PC-3 (cell line): ENCODE results near the gene ATP10A. TPM values are rescaled to one million over a fixed set of nuclear protein-coding genes. Genes with fewer than 3 reads are reported as not detected.

ENCODE experiments used
- ATAC-seq: fragments of 200-7000 bp; cut with Tn5 transposase; 2 replicates; pipeline ENCODE4 v1.9.1; 2020; ENCODE audit warnings: mild to moderate bottlenecking, moderate library complexity
- BruUV-seq: library from RNA; stranded (reverse); fragments of 400-500 nt; replicated peaks from 2 replicates; lab custom pipeline; 2021; lab: Mats Ljungman, UMichigan
- CTCF ChIA-PET: fragments of 300-600 bp; sonication (Branson Sonifier 250); formaldehyde crosslinking; loops from one replicate; lab custom pipeline; 2022; ENCODE audit warnings: antibody characterized with exemption; lab: Charles Lee
- POLR2A ChIA-PET: fragments of 300-600 bp; sonication (Branson Sonifier 250); formaldehyde crosslinking; loops from one replicate; lab custom pipeline; 2022; ENCODE audit warnings: antibody characterized with exemption; ENCODE audit not compliant: unreplicated experiment; lab: Charles Lee
- DNase-seq: peaks from one replicate; pipeline ENCODE4 v3.0.0-alpha.2; 2015
- H2AFZ ChIP-seq: fragments of 300-600 bp; sonication (generic); 2 replicates; pipeline ENCODE4 v1.6.0; 2016; ENCODE audit warnings: antibody characterized with exemption, low read length
- H3F3A ChIP-seq: fragments of 300-600 bp; sonication (generic); one replicate; pipeline ENCODE4 v1.6.0; 2017; ENCODE audit warnings: antibody characterized with exemption, low read length, control low read depth, mild to moderate bottlenecking; ENCODE audit not compliant: unreplicated experiment
- H3K27ac ChIP-seq: fragments of 300-600 bp; sonication (generic); 2 replicates; pipeline ENCODE4 v1.5.1; 2016; ENCODE audit warnings: mild to moderate bottlenecking, low read length
- H3K27me3 ChIP-seq: fragments of 300-600 bp; sonication (generic); 2 replicates; pipeline ENCODE4 v1.6.1; 2016; ENCODE audit warnings: low read length, mixed read lengths
- H3K36me3 ChIP-seq: fragments of 300-600 bp; sonication (generic); 2 replicates; pipeline ENCODE4 v1.6.1; 2016; ENCODE audit warnings: low read depth, mixed run types, low read length, mixed read lengths
- H3K4me1 ChIP-seq: fragments of 300-600 bp; sonication (generic); 2 replicates; pipeline ENCODE4 v1.5.1; 2016; ENCODE audit warnings: low read length; ENCODE audit not compliant: insufficient read depth
- H3K4me2 ChIP-seq: fragments of 300-600 bp; sonication (generic); 2 replicates; pipeline ENCODE4 v1.6.0; 2016; ENCODE audit warnings: low read length
- H3K4me3 ChIP-seq: fragments of 300-600 bp; sonication (generic); 2 replicates; pipeline ENCODE4 v1.5.1; 2016; ENCODE audit warnings: mild to moderate bottlenecking, low read length, mixed read lengths
- H3K79me2 ChIP-seq: fragments of 300-600 bp; sonication (generic); 2 replicates; pipeline ENCODE4 v1.6.1; 2017; ENCODE audit warnings: low read length, mixed read lengths
- H3K9ac ChIP-seq: fragments of 300-600 bp; sonication (generic); 2 replicates; pipeline ENCODE4 v1.6.0; 2016; ENCODE audit warnings: mild to moderate bottlenecking, low read length
- H3K9me2 ChIP-seq: fragments of 300-600 bp; sonication (generic); replicated peaks from 2 replicates; pipeline ENCODE4 v1.6.1; 2016; ENCODE audit warnings: mixed run types, low read length, mixed read lengths
- H3K9me3 ChIP-seq: fragments of 300-600 bp; sonication (generic); 2 replicates; pipeline ENCODE4 v1.6.1; 2016; ENCODE audit warnings: low read length, mixed read lengths
- H4K20me1 ChIP-seq: fragments of 300-600 bp; sonication (generic); 2 replicates; pipeline ENCODE4 v1.6.1; 2016; ENCODE audit warnings: low read length, mixed read lengths
- EZH2 ChIP-seq: fragments of 300-600 bp; sonication (generic); IDR thresholded peaks from one replicate; pipeline ENCODE4 v1.6.1; 2017; ENCODE audit warnings: antibody characterized with exemption, mild to moderate bottlenecking, low read length; ENCODE audit not compliant: unreplicated experiment
- EZH2phosphoT487 ChIP-seq: fragments of 300-600 bp; sonication (generic); IDR thresholded peaks from 2 replicates; pipeline ENCODE4 v1.6.1; 2018; ENCODE audit warnings: mild to moderate bottlenecking, antibody characterized with exemption, low read length, borderline replicate concordance
- intact Hi-C: fragments of 100-400 bp; cut with micrococcal nuclease; formaldehyde crosslinking; loops from 2 replicates; pipeline ENCODE4 v1.9.0; 2023
- total RNA-seq: library from RNA; depleted of rRNA; stranded (reverse); fragments of >200 nt; gene quantifications from 2 replicates; pipeline ENCODE4 v1.2.3, GENCODE V29; 2014
- TF ChIP-seq, protein P1 (sequence below): fragments of 300-600 bp; sonication (generic); conservative IDR thresholded peaks from 2 replicates; pipeline ENCODE4 v1.5.1; 2017; ENCODE audit warnings: antibody characterized with exemption, low read depth, mild to moderate bottlenecking, low read length

Gene ATP10A
- total RNA-seq, 1 experiment from 2014 or later, result 2.6 TPM

DNA sequence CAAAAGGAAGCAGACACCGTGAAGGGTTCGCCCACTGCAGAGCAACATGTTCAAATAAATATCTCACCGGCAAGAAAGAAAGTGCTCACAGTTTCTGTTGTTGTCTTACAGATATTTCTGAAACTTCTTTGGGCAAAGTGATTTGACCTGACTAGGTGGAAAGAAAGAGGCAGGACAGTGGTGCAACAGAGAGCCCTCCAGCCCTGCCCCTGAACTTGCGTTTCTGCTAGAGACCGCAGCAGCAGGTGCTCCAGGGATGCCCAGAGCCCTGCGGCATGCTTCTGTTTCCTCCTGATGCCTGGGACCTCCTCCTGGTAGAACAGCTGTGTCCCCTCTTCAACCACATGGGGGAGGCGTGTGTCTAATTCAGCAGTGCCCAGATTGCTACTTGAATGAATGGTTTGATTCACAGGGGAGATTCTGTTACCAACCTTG is 123.4 kb downstream of the ATP10A start:
- Histone ChIP-seq H3K36me3 (no peaks in the 10 kb centered on the region), H4K20me1 (no peaks in the 10 kb centered on the region), H3K79me2 (no peaks in the 10 kb centered on the region), H3F3A (no peaks in the 10 kb centered on the region), H3K4me1 (no peaks in the 10 kb centered on the region), H3K4me2 (no peak overlapping the region), H3K9ac (no peak overlapping the region), H3K9me3 (no peaks in the 10 kb centered on the region), H2AFZ (no peak overlapping the region), H3K9me2 (no peaks in the 10 kb centered on the region), H3K27me3 (no peaks in the 10 kb centered on the region), H3K27ac (no peak overlapping the region), H3K4me3 (no peak overlapping the region)
- TF ChIP-seq EZH2 (no peak), EZH2phosphoT487 (no peak)
- TF ChIP-seq, protein P1, sequence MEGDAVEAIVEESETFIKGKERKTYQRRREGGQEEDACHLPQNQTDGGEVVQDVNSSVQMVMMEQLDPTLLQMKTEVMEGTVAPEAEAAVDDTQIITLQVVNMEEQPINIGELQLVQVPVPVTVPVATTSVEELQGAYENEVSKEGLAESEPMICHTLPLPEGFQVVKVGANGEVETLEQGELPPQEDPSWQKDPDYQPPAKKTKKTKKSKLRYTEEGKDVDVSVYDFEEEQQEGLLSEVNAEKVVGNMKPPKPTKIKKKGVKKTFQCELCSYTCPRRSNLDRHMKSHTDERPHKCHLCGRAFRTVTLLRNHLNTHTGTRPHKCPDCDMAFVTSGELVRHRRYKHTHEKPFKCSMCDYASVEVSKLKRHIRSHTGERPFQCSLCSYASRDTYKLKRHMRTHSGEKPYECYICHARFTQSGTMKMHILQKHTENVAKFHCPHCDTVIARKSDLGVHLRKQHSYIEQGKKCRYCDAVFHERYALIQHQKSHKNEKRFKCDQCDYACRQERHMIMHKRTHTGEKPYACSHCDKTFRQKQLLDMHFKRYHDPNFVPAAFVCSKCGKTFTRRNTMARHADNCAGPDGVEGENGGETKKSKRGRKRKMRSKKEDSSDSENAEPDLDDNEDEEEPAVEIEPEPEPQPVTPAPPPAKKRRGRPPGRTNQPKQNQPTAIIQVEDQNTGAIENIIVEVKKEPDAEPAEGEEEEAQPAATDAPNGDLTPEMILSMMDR, result peak; percentile 49
- peak; percentile 38 for DNase-seq
- ChIA-PET CTCF (no interaction called here), POLR2A (no interaction called here)
- BruUV-seq, result no TSS peak
- intact Hi-C loops, result loop anchor here (2.0 kb wide), 1 partner anchor 195 kb away; no protein-coding TSS in a partner anchor
- ATAC-seq, result peak; percentile 49; the same call in 1 of the 2 replicates

DNA sequence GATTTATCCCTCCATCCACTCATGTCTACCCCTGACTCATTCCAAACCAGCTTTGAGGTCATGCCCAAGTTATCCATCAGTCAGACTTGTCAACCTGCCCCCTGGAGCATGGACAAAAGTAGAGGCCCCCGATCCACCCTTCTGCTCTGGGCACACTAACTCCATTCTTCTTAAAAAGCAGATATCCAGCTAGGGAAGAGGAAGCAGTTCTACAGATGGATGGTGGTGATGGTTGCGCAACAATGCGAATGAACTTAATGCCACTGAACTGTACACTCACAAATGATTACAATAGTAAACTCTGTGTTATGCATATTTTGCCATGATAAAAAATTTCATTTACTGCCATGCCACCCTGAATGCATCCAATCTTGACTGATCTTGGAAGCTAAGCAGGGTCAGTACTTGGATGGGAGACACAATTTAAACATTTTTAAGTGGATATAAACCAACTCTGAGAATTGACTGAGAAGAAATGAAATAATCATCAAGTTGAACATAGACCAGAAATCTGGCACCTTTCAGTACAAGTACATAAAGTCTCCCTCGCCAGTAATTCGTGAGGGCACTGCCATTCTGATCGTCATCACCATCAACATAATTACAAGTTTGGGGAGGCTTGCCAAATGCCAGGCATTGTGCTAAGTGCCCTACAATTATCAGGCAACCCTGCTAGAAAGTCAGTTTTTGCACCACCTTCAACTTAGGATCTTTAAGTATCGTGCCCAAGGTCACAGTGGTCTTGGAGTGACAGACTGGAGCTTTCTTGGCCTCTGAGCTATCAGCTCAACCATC is 124.8 kb downstream of the ATP10A start:
- no peak overlapping the region for H3K4me3 ChIP-seq
- ChIA-PET POLR2A (no interaction called here), CTCF (no interaction called here)
- H3K4me2 ChIP-seq, result no peak overlapping the region
- TF ChIP-seq EZH2, result no peak
- no peak for TF ChIP-seq EZH2phosphoT487
- TF ChIP-seq, protein P1, result no peak
- H3K4me1 ChIP-seq, result no peaks in the 10 kb centered on the region
- H3K27ac ChIP-seq, result no peak overlapping the region
- H3K9me2 ChIP-seq, result no peaks in the 10 kb centered on the region
- H3K9ac ChIP-seq, result no peak overlapping the region
- no peaks in the 10 kb centered on the region for H4K20me1 ChIP-seq
- no TSS peak for BruUV-seq
- no peaks in the 10 kb centered on the region for H3F3A ChIP-seq
- no peaks in the 10 kb centered on the region for H3K27me3 ChIP-seq
- no peaks in the 10 kb centered on the region for H3K9me3 ChIP-seq
- H2AFZ ChIP-seq, result no peak overlapping the region
- H3K36me3 ChIP-seq, result no peaks in the 10 kb centered on the region
- DNase-seq (no peak), ATAC-seq (no peak)
- intact Hi-C loops, result no loop called here
- no peaks in the 10 kb centered on the region for H3K79me2 ChIP-seq

DNA sequence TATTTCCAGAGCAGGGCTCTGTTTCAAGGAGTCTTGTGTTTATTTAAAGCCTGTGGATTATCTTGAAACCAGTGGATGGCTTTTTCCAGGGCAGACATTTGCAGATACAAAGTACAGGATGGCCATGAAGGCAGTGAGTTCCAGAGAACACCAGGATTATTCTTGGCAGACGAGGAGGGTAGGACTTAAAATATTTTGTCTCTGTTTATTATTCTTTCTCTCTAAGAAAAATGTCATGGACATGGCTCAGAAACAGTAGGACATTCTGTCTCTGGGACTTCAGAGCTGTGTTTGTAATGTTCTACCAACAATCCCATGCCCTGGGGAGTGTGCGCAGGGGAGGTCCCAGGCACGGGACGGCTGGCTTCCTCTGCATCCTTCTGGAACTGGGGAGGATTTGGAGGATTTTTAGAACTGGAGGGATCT is 125.9 kb downstream of the ATP10A start:
- ChIA-PET POLR2A (no interaction called here), CTCF (no interaction called here)
- no peaks in the 10 kb centered on the region for H3K9me2 ChIP-seq
- DNase-seq (no peak), ATAC-seq (no peak)
- no peak overlapping the region for H3K4me3 ChIP-seq
- BruUV-seq, result no TSS peak
- no peaks in the 10 kb centered on the region for H3F3A ChIP-seq
- no peak overlapping the region for H3K9ac ChIP-seq
- H3K4me1 ChIP-seq, result no peaks in the 10 kb centered on the region
- no peaks in the 10 kb centered on the region for H4K20me1 ChIP-seq
- no peak overlapping the region for H3K4me2 ChIP-seq
- H2AFZ ChIP-seq, result no peak overlapping the region
- no peaks in the 10 kb centered on the region for H3K79me2 ChIP-seq
- intact Hi-C loops, result no loop called here
- no peaks in the 10 kb centered on the region for H3K36me3 ChIP-seq
- H3K27me3 ChIP-seq, result no peaks in the 10 kb centered on the region
- no peak overlapping the region for H3K27ac ChIP-seq
- TF ChIP-seq EZH2phosphoT487, result no peak
- TF ChIP-seq, protein P1, result no peak
- TF ChIP-seq EZH2, result no peak
- no peaks in the 10 kb centered on the region for H3K9me3 ChIP-seq
